HEK293T (cell line): Measurements from ENCODE around the gene FAM222A.

Experiments
- CTCF ChIA-PET: fragments of 350-600 bp; formaldehyde crosslinking; extraction: SDS; loops from one replicate; lab custom pipeline; 2021; ENCODE audit warnings: antibody characterized with exemption, inconsistent platforms; lab: Yijun Ruan, JAX
- POLR2A ChIA-PET: fragments of 350-600 bp; formaldehyde crosslinking; extraction: SDS; loops from one replicate; lab custom pipeline; 2020; ENCODE audit warnings: antibody characterized with exemption, inconsistent platforms; lab: Yijun Ruan, JAX
- DNase-seq: peaks from one replicate; pipeline ENCODE4 v3.0.0; 2012; ENCODE audit warnings: mixed read lengths; ENCODE audit errors: extremely low spot score
- ARNT ChIP-seq: fragments of 450-650 bp; IDR thresholded peaks from 2 replicates; pipeline ENCODE4 v1.6.1; 2017; ENCODE audit warnings: mild to moderate bottlenecking
- BHLHE40 ChIP-seq: fragments of 450-650 bp; IDR thresholded peaks from 2 replicates; pipeline ENCODE4 v1.6.1; 2016; ENCODE audit warnings: mild to moderate bottlenecking, moderate library complexity, borderline replicate concordance
- CTBP1 ChIP-seq: fragments of 450-650 bp; IDR thresholded peaks from 2 replicates; pipeline ENCODE4 v1.6.1; 2016; ENCODE audit warnings: borderline replicate concordance
- ELF4 ChIP-seq: fragments of 450-650 bp; IDR thresholded peaks from 2 replicates; pipeline ENCODE4 v1.6.1; 2017; ENCODE audit warnings: antibody characterized with exemption
- FOXA1 ChIP-seq: fragments of 450-650 bp; IDR thresholded peaks from 2 replicates; pipeline ENCODE4 v1.6.1; 2016; ENCODE audit warnings: mild to moderate bottlenecking
- FOXK2 ChIP-seq: fragments of 450-650 bp; IDR thresholded peaks from 2 replicates; pipeline ENCODE4 v1.6.1; 2016; ENCODE audit warnings: mild to moderate bottlenecking
- FOXM1 ChIP-seq: fragments of 450-650 bp; IDR thresholded peaks from 2 replicates; pipeline ENCODE4 v1.6.1; 2017; ENCODE audit warnings: mild to moderate bottlenecking, borderline replicate concordance
- HDGF ChIP-seq: fragments of 450-650 bp; IDR thresholded peaks from 2 replicates; pipeline ENCODE4 v1.6.1; 2017; ENCODE audit warnings: antibody characterized with exemption, borderline replicate concordance
- L3MBTL2 ChIP-seq: fragments of 450-650 bp; conservative IDR thresholded peaks from 2 replicates; pipeline ENCODE4 v1.6.1; 2016; ENCODE audit warnings: mild to moderate bottlenecking
- LEF1 ChIP-seq: fragments of 450-650 bp; IDR thresholded peaks from 2 replicates; pipeline ENCODE4 v1.6.1; 2017; ENCODE audit warnings: mild to moderate bottlenecking, borderline replicate concordance
- NFRKB ChIP-seq: fragments of 450-650 bp; IDR thresholded peaks from 2 replicates; pipeline ENCODE4 v1.6.1; 2016; ENCODE audit warnings: mild to moderate bottlenecking, moderate library complexity
- PKNOX1 ChIP-seq: fragments of 450-650 bp; IDR thresholded peaks from 2 replicates; pipeline ENCODE4 v1.6.1; 2016
- SP1 ChIP-seq: fragments of 450-650 bp; IDR thresholded peaks from 2 replicates; pipeline ENCODE4 v1.6.1; 2017
- SUZ12 ChIP-seq: fragments of 450-650 bp; IDR thresholded peaks from 2 replicates; pipeline ENCODE4 v1.6.1; 2016; ENCODE audit warnings: mild to moderate bottlenecking
- TARDBP ChIP-seq: fragments of 450-650 bp; IDR thresholded peaks from 2 replicates; pipeline ENCODE4 v1.6.1; 2016
- ZNF384 ChIP-seq: fragments of 450-650 bp; IDR thresholded peaks from 2 replicates; pipeline ENCODE4 v1.6.1; 2016

FAM222A gene

GRCh38 chr12:109760930-109761921, 47.6 kb downstream of the FAM222A start:
- POLR2A ChIA-PET: interaction anchor here (1.3 kb wide), 1 partner anchor 12 kb away, joined by 4 read pairs; no protein-coding TSS in a partner anchor
- TF ChIP-seq PKNOX1 (no peak), NFRKB (no peak), TARDBP (no peak), SP1 (no peak), FOXK2 (no peak), FOXA1 (no peak), L3MBTL2 (no peak), BHLHE40 (no peak), SUZ12 (no peak), ZNF384 (no peak), FOXM1 (no peak), ELF4 (no peak), CTBP1 (no peak)
- no peak for DNase-seq
- CTCF ChIA-PET: no interaction called here

GRCh38 chr12:109762071-109762672, 48.5 kb downstream of the FAM222A start:
- TF ChIP-seq FOXK2: no peak
- no peak for TF ChIP-seq FOXA1
- TF ChIP-seq NFRKB: no peak
- TF ChIP-seq HDGF: no peak
- TF ChIP-seq CTBP1: no peak
- TF ChIP-seq SUZ12: no peak
- no peak for TF ChIP-seq ZNF384
- TF ChIP-seq ELF4: no peak
- no peak for TF ChIP-seq FOXM1
- TF ChIP-seq TARDBP: no peak
- no peak for TF ChIP-seq ARNT
- no peak for TF ChIP-seq BHLHE40
- no peak for TF ChIP-seq SP1
- TF ChIP-seq L3MBTL2: no peak
- TF ChIP-seq LEF1: no peak
- no peak for TF ChIP-seq PKNOX1
- POLR2A ChIA-PET: no interaction called here
- CTCF ChIA-PET: no interaction called here
- no peak for DNase-seq

DNA sequence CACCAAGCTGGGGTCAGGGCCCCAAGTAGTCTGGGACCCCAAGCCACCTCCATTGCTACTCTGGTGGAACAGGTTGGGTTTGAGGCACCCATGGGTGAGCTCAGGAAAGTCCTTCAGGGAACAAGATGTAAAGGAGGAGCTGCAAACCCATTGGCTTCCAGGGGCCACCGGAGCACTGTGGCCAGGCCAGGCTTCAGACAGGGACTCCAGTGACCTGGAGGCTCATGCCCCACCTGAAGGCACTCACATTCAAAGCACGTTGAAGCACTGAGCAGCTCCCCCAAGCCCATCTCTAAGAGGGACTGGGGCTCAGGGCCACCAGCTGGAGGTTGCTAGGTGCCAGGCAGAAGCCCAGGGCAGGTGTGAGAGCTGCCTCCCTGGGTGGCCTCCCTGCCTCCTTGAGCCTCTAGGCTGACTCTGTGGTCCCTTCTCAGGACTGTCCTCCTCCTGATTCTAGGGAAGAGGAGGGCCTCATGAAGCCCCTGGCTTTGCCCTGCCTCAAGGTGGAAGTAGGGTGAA, 49.1 kb downstream of the FAM222A start:
- ChIA-PET CTCF (interaction anchor here (0.6 kb wide), 1 partner anchor 244 kb away, joined by 3 read pairs; no protein-coding TSS in a partner anchor), POLR2A (no interaction called here)
- DNase-seq: no peak
- TF ChIP-seq L3MBTL2 (no peak), ELF4 (no peak), ZNF384 (no peak), ARNT (no peak), LEF1 (no peak), HDGF (no peak), SUZ12 (no peak)

DNA sequence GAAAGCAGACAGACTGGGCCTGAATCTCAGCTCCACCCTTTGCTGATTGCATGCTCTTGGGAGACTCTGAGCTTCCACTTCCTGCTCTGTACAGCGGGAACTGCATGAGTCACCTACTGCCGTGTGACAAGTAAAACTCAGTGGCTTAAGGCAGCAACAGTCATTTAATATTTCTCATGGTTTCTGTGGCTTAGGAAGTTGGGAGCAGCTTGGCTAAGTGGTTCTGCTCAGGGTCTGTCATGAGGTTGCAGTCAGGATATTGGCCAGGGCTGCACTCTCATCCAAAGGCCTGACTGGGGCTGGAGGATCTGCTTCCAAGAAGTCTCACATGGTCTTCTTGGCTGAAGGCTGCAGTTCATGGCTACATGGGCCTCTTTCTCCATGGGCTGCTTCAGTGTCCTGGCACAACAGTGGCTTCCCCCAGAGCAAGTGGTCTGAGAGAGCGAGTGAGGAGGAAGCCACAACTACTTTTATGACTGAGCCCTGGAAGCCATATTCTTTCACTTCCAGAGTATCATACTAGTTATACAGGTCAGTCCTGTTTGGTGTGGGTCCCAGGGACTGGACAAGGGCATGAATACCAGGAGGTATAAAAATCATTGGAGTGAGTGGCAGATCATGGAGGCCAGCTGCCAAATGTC, 49.7 kb downstream of the FAM222A start:
- no peak for DNase-seq
- ChIA-PET POLR2A (no interaction called here), CTCF (interaction anchor here (0.6 to 2.0 kb wide), 2 partner anchors 14 to 244 kb away, joined by 3 to 5 read pairs; no protein-coding TSS in a partner anchor)
- no peak for TF ChIP-seq ELF4
- no peak for TF ChIP-seq NFRKB
- no peak for TF ChIP-seq ARNT
- TF ChIP-seq L3MBTL2: no peak
- TF ChIP-seq SUZ12: no peak
- TF ChIP-seq FOXK2: no peak
- no peak for TF ChIP-seq HDGF
- no peak for TF ChIP-seq FOXA1
- no peak for TF ChIP-seq ZNF384
- no peak for TF ChIP-seq CTBP1
- TF ChIP-seq FOXM1: no peak
- no peak for TF ChIP-seq TARDBP
- no peak for TF ChIP-seq LEF1
- no peak for TF ChIP-seq BHLHE40

DNA sequence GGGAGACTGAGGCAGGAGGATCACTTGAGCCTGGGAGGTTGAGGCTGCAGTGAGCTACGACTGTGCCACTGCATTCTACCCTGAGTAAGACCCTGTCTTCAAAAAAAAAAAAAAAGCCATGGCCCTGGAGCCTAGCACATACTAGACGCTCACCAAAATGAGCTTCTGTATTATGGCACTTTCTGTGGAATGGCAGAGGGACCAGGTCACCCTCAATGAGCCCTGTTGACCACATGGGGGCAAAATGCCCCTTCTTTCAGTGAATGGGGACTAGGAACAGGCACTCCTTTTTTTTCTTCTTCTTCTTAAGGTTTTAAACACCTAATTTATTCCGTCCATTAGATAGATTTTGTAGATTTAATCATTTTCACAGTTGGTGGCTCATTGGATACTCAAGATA, 50.5 kb downstream of the FAM222A start:
- ChIA-PET POLR2A (no interaction called here), CTCF (interaction anchor here (0.7 to 2.0 kb wide), 2 partner anchors 13 to 24 kb away, joined by 3 to 5 read pairs; no protein-coding TSS in a partner anchor)
- no peak for TF ChIP-seq SP1
- no peak for TF ChIP-seq ELF4
- no peak for TF ChIP-seq NFRKB
- TF ChIP-seq CTBP1: no peak
- no peak for TF ChIP-seq FOXM1
- TF ChIP-seq ZNF384: no peak
- no peak for TF ChIP-seq ARNT
- no peak for TF ChIP-seq PKNOX1
- peak; percentile 38 for DNase-seq
